Stimulated activated naive B cell treated with anti-CD40 and anti-IgM and Interleukin-4, amounts not matched to agents 10 μg/mL and 1 μg/mL and 100 μg/mL, for 72 hours (primary cell): ENCODE measurements around the gene TRPV5.

Experiments
- ATAC-seq, 2 donors: fragments of 150-1000 bp; cut with Tn5 transposase; replicated peaks; 2 replicates each; pipeline ENCODE4 v1.10.0; 2021; ENCODE audit warnings: moderate library complexity in 1 of 2
- DNase-seq: peaks from one replicate; pipeline ENCODE4 v3.0.0; 2021
- H3K27ac Mint-ChIP-seq: one replicate; pipeline ENCODE4 v1.8.0; 2022; ENCODE audit warnings: mild to moderate bottlenecking, mixed read lengths
- H3K27me3 Mint-ChIP-seq, 2 donors: one replicate each; pipeline ENCODE4 v1.8.0; 2022; ENCODE audit warnings: mixed read lengths in 2 of 2
- H3K36me3 Mint-ChIP-seq, 2 donors: one replicate each; pipeline ENCODE4 v1.8.0; 2022; ENCODE audit warnings: mixed read lengths in 2 of 2, mild to moderate bottlenecking in 1 of 2
- H3K4me1 Mint-ChIP-seq, 2 donors: one replicate each; pipeline ENCODE4 v1.8.0; 2022; ENCODE audit warnings: mixed read lengths in 2 of 2, mild to moderate bottlenecking in 1 of 2
- H3K4me3 Mint-ChIP-seq, 2 donors: one replicate each; pipeline ENCODE4 v1.8.0; 2022; ENCODE audit warnings: mild to moderate bottlenecking in 2 of 2, mixed read lengths in 2 of 2, moderate library complexity in 1 of 2
- H3K9me3 Mint-ChIP-seq, 2 donors: one replicate each; pipeline ENCODE4 v1.8.0; 2022; ENCODE audit warnings: mixed read lengths in 2 of 2, mild to moderate bottlenecking in 1 of 2

TRPV5 gene

GRCh38 chr7:142881586-142882337 lies 51.8 kb downstream of the TRPV5 start:
- no peak for DNase-seq
- Mint-ChIP-seq H3K4me3 (no peak overlapping the region), H3K36me3 (no peaks in the 10 kb centered on the region), H3K9me3 (no peaks in the 10 kb centered on the region), H3K4me1 (peaks cover 7 to 8% of the 10 kb centered on the region in 2 donors), H3K27me3 (peaks cover 7 to 8% of the 10 kb centered on the region in 2 donors), H3K27ac (no peak overlapping the region)
- peak in 1 of 2 donors; percentile 50 for ATAC-seq

GRCh38 chr7:142880876-142881505 lies 52.6 kb downstream of the TRPV5 start:
- H3K36me3 Mint-ChIP-seq: no peaks in the 10 kb centered on the region
- peaks cover 7 to 8% of the 10 kb centered on the region in 2 donors for H3K4me1 Mint-ChIP-seq
- H3K27ac Mint-ChIP-seq: no peak overlapping the region
- peak; percentile 64 to 75 for ATAC-seq
- peaks cover 10 to 14% of the 10 kb centered on the region in 2 donors for H3K27me3 Mint-ChIP-seq
- peak; percentile 32 for DNase-seq
- H3K4me3 Mint-ChIP-seq: no peak overlapping the region
- H3K9me3 Mint-ChIP-seq: no peaks in the 10 kb centered on the region

DNA sequence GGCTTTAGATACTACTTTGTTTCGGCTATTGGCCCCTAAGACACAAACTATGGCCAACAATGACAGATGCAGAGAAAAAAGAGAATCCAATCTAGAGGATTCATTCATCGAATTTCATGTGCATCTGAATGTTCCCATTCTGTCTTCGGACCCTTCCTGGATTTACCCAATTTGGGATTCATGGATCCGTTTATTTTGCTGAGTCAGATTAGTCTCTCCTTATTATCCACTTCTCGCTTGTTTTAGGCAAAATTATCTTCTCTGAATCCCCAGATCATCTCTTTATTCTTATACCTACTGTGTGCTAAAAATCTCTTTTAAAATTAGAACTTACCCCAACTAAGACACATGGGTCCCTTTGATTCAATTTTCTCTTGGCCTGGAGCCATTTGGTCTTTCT lies 54.5 kb downstream of the TRPV5 start:
- Mint-ChIP-seq H3K27ac (no peak overlapping the region), H3K36me3 (no peaks in the 10 kb centered on the region), H3K27me3 (peaks cover 14 to 17% of the 10 kb centered on the region in 2 donors), H3K9me3 (peaks cover 0 to 1% of the 10 kb centered on the region in 2 donors), H3K4me1 (peaks cover 2 to 9% of the 10 kb centered on the region in 2 donors), H3K4me3 (no peak overlapping the region)
- ATAC-seq (no peak), DNase-seq (no peak)

- Mint-ChIP-seq H3K27ac (no peak overlapping the region), H3K27me3 (peaks cover 14 to 17% of the 10 kb centered on the region in 2 donors), H3K9me3 (peaks cover 0 to 1% of the 10 kb centered on the region in 2 donors), H3K36me3 (no peaks in the 10 kb centered on the region), H3K4me3 (no peak overlapping the region), H3K4me1 (peaks cover 0 to 9% of the 10 kb centered on the region in 2 donors)
- DNase-seq: no peak
- no peak for ATAC-seq
Observed at GRCh38 chr7:142878315-142878714, 55.2 kb downstream of the TRPV5 start.

- no peak for DNase-seq
- Mint-ChIP-seq H3K9me3 (peaks cover 0 to 1% of the 10 kb centered on the region in 2 donors), H3K4me3 (no peak overlapping the region), H3K27ac (no peak overlapping the region), H3K27me3 (peaks cover 14 to 17% of the 10 kb centered on the region in 2 donors), H3K36me3 (no peaks in the 10 kb centered on the region), H3K4me1 (peaks cover 0 to 9% of the 10 kb centered on the region in 2 donors)
- no peak for ATAC-seq
Observed at GRCh38 chr7:142876991-142877910, 56.3 kb downstream of the TRPV5 start.

GRCh38 chr7:142876236-142876960 lies 57.1 kb downstream of the TRPV5 start:
- H3K27ac Mint-ChIP-seq: no peak overlapping the region
- H3K27me3 Mint-ChIP-seq: peaks cover 14 to 17% of the 10 kb centered on the region in 2 donors
- no peaks in the 10 kb centered on the region for H3K36me3 Mint-ChIP-seq
- peaks cover 0 to 6% of the 10 kb centered on the region in 2 donors for H3K4me1 Mint-ChIP-seq
- H3K9me3 Mint-ChIP-seq: peaks cover 0 to 1% of the 10 kb centered on the region in 2 donors
- ATAC-seq (no peak), DNase-seq (no peak)
- no peak overlapping the region for H3K4me3 Mint-ChIP-seq

DNA sequence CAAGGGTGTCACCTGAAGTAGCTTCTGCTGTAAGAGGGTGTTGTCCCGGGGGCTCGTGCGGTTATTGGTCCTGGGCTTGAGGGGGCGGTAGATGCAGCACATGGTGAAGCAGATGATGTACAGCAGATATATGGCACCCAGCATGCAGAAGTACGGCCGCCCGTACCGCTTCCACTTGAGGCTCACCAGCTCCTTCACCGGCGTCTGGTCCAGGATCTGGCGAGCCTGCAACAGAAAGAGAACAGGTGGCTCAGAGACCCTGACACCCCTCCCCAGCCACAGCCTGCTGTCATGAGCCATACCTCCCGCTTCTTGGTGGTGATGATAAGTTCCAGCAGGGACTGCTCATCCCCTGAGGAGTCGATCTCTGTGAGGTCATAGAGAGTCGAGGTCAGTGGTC lies 58.1 kb downstream of the TRPV5 start:
- Mint-ChIP-seq H3K4me3 (no peak overlapping the region), H3K9me3 (peaks cover 0 to 1% of the 10 kb centered on the region in 2 donors), H3K4me1 (peaks cover 0 to 2% of the 10 kb centered on the region in 2 donors), H3K27me3 (peaks cover 14 to 17% of the 10 kb centered on the region in 2 donors), H3K36me3 (peaks cover 3 to 5% of the 10 kb centered on the region in 2 donors), H3K27ac (no peak overlapping the region)
- ATAC-seq (peak in 1 of 2 donors; percentile 6), DNase-seq (no peak)

DNA sequence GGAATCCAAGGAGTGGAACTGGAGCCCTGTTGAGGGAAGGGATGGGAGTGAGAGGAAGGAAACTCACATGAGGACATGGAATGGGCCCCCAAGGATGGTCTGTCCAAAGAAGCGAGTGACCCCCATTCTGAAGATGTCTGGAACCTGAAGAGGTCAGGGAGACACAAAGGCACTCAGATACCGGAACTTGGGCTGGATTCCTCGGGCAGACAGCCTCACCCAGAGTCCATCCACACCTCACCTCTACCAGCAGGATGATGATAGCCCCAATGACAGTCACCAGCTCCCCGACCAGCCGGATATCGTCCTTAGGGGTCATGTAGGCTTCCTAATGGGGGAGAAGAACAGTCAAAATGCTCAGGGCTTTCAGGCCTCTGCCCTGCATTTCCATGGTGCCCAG lies 58.7 kb downstream of the TRPV5 start:
- DNase-seq (no peak), ATAC-seq (no peak)
- Mint-ChIP-seq H3K27ac (no peak overlapping the region), H3K4me1 (peaks cover 0 to 2% of the 10 kb centered on the region in 2 donors), H3K36me3 (peaks cover 7 to 8% of the 10 kb centered on the region in 2 donors), H3K4me3 (no peak overlapping the region), H3K27me3 (peaks cover 13 to 16% of the 10 kb centered on the region in 2 donors), H3K9me3 (peaks cover 0 to 1% of the 10 kb centered on the region in 2 donors)

- peaks cover 9 to 13% of the 10 kb centered on the region in 2 donors for H3K27me3 Mint-ChIP-seq
- peaks cover 9 to 10% of the 10 kb centered on the region in 2 donors for H3K36me3 Mint-ChIP-seq
- H3K9me3 Mint-ChIP-seq: peaks cover 0 to 1% of the 10 kb centered on the region in 2 donors
- peaks cover 0 to 2% of the 10 kb centered on the region in 2 donors for H3K4me1 Mint-ChIP-seq
- DNase-seq (no peak), ATAC-seq (no peak)
- H3K27ac Mint-ChIP-seq: no peak overlapping the region
- no peak overlapping the region for H3K4me3 Mint-ChIP-seq
Observed at GRCh38 chr7:142874409-142874808, 59.1 kb downstream of the TRPV5 start.

- DNase-seq: no peak
- peaks cover 0 to 1% of the 10 kb centered on the region in 2 donors for H3K9me3 Mint-ChIP-seq
- ATAC-seq: no peak
- peaks cover 9 to 10% of the 10 kb centered on the region in 2 donors for H3K36me3 Mint-ChIP-seq
- H3K4me1 Mint-ChIP-seq: peaks cover 0 to 2% of the 10 kb centered on the region in 2 donors
- no peak overlapping the region for H3K4me3 Mint-ChIP-seq
- peak overlapping the region; percentile 10 for H3K27ac Mint-ChIP-seq
- H3K27me3 Mint-ChIP-seq: peaks cover 5 to 13% of the 10 kb centered on the region in 2 donors
Observed at GRCh38 chr7:142873871-142874270, 59.7 kb downstream of the TRPV5 start.

GRCh38 chr7:142873281-142873784 lies 60.2 kb downstream of the TRPV5 start:
- Mint-ChIP-seq H3K36me3 (peaks cover 9 to 10% of the 10 kb centered on the region in 2 donors), H3K27ac (no peak overlapping the region), H3K4me1 (peaks cover 0 to 2% of the 10 kb centered on the region in 2 donors), H3K27me3 (peaks cover 5 to 13% of the 10 kb centered on the region in 2 donors), H3K4me3 (no peak overlapping the region), H3K9me3 (peaks cover 0 to 1% of the 10 kb centered on the region in 2 donors)
- ATAC-seq (peak in 1 of 2 donors; percentile 31), DNase-seq (no peak)

DNA sequence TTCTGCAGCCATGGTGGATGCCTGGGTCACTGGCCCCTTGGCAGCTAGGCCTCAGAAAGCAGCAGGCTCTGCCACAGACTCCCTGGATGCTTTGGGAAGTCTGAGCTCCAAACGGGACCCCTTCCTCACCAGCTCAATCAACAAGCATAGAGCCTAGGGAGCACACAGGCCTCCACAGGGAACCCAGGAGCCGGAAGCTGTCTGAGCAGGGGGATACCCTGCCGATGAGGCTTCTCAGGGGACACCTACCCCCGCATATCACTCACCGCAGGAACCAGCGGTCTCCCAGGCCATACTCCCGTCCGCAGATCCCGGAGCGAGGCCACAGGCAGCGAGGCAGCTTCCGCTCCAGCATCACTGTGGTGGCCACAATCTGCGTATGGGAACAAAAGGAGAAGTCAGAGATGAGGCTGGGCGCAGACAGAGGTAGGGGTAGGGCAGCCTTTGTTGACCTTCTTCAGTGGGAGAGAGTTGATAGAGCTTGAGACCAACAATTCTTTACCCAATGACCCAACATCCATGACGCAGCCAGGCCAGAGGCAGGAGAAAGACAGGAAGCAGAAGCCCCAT lies 61.4 kb downstream of the TRPV5 start:
- no peak overlapping the region for H3K4me3 Mint-ChIP-seq
- no peak overlapping the region for H3K27ac Mint-ChIP-seq
- ATAC-seq (no peak), DNase-seq (no peak)
- peaks cover 5 to 13% of the 10 kb centered on the region in 2 donors for H3K27me3 Mint-ChIP-seq
- H3K36me3 Mint-ChIP-seq: peaks cover 9 to 10% of the 10 kb centered on the region in 2 donors
- H3K9me3 Mint-ChIP-seq: peaks cover 0 to 1% of the 10 kb centered on the region in 2 donors
- peaks cover 0 to 3% of the 10 kb centered on the region in 2 donors for H3K4me1 Mint-ChIP-seq
